ENCODE results near the gene SPRY1. TPM values are rescaled to one million over a fixed set of nuclear protein-coding genes. Genes with fewer than 3 reads are reported as not detected.

Gene SPRY1
- total RNA-seq, 1 experiment from 2014 or later, result 4.8 TPM

DNA sequence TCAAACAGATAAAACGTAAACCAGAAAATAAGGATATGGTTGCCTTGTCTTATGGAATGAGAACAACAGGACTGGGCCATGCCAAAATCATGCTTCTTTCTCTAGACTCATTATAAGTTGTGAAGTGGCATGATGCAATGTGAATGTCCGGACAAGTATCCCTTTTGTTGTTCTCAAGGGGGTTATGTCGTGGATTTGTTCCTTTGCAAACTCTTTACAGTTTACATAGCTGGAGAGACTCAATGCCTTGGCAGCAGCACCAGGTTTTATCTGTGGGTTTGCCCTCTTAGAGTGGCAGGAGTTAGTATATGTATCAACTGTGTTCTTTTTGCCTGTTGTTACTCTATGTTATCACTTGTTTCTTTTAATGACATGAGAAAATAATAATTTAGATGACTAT lies 41.4 kb downstream of the SPRY1 start:
- Histone ChIP-seq H2AFZ (ENCODE audit: low read depth, low read length, poor library complexity, severe bottlenecking) (no peak overlapping the region), H3K4me3 (replicated peaks in 1 of 2; ENCODE audit: low read depth in 1 of 2, low read length in 2 of 2) (no peak overlapping the region), H3K27ac (ENCODE audit: low read depth, low read length) (no peak overlapping the region), H3K9me3 (ENCODE audit: control insufficient read depth in 1 of 2, insufficient read depth in 1 of 2, low read depth in 1 of 2, low read length in 2 of 2) (no peaks in the 10 kb centered on the region), H3K9ac (ENCODE audit: low read length) (no peak overlapping the region), H3K27me3 (ENCODE audit: insufficient read depth, low read length) (no peaks in the 10 kb centered on the region), H3K4me1 (ENCODE audit: control insufficient read depth in 1 of 2, insufficient read depth in 2 of 2, low read length in 2 of 2) (no peaks in the 10 kb centered on the region), H4K20me1 (ENCODE audit: insufficient read depth) (no peaks in the 10 kb centered on the region), H3K79me2 (ENCODE audit: insufficient read depth, low read length) (no peaks in the 10 kb centered on the region), H3K9me2 (ENCODE audit: insufficient read depth) (no peaks in the 10 kb centered on the region), H3K4me2 (ENCODE audit: low read length) (no peak overlapping the region), H3K36me3 (ENCODE audit: control insufficient read depth in 1 of 2, insufficient read depth in 2 of 2, low read length in 2 of 2) (no peaks in the 10 kb centered on the region)
- ChIA-PET CTCF (no interaction called here), RAD21 (ENCODE audit: low non-redundant PET in 1 of 2, low total read pairs in 2 of 2, uncharacterized antibody in 2 of 2, unreplicated experiment in 2 of 2) (no interaction called here), POLR2A (no interaction called here)
- no TSS peak for BruUV-seq (replicated peaks)
- no peak for TF ChIP-seq POLR2AphosphoS5 (IDR thresholded peaks at IDR 0.05; ENCODE audit: low read depth, low read length)
- no peak for TF ChIP-seq YY1 (IDR thresholded peaks at IDR 0.05; ENCODE audit: extremely low read depth, insufficient replicate concordance, low read depth, low read length)
- TF ChIP-seq, protein P1, sequence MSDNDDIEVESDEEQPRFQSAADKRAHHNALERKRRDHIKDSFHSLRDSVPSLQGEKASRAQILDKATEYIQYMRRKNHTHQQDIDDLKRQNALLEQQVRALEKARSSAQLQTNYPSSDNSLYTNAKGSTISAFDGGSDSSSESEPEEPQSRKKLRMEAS (IDR thresholded peaks at IDR 0.05), result no peak
- no peak for TF ChIP-seq ZNF274 (IDR thresholded peaks at IDR 0.05; ENCODE audit: low read depth, low read length)
- TF ChIP-seq EZH2phosphoT487 (IDR thresholded peaks at IDR 0.05; ENCODE audit: borderline replicate concordance), result no peak
- TF ChIP-seq FOSL1 (IDR thresholded peaks at IDR 0.05; ENCODE audit: low read depth), result no peak
- TF ChIP-seq RAD21 (IDR thresholded peaks at IDR 0.05; ENCODE audit: low read depth), result no peak
- TF ChIP-seq, protein P2, sequence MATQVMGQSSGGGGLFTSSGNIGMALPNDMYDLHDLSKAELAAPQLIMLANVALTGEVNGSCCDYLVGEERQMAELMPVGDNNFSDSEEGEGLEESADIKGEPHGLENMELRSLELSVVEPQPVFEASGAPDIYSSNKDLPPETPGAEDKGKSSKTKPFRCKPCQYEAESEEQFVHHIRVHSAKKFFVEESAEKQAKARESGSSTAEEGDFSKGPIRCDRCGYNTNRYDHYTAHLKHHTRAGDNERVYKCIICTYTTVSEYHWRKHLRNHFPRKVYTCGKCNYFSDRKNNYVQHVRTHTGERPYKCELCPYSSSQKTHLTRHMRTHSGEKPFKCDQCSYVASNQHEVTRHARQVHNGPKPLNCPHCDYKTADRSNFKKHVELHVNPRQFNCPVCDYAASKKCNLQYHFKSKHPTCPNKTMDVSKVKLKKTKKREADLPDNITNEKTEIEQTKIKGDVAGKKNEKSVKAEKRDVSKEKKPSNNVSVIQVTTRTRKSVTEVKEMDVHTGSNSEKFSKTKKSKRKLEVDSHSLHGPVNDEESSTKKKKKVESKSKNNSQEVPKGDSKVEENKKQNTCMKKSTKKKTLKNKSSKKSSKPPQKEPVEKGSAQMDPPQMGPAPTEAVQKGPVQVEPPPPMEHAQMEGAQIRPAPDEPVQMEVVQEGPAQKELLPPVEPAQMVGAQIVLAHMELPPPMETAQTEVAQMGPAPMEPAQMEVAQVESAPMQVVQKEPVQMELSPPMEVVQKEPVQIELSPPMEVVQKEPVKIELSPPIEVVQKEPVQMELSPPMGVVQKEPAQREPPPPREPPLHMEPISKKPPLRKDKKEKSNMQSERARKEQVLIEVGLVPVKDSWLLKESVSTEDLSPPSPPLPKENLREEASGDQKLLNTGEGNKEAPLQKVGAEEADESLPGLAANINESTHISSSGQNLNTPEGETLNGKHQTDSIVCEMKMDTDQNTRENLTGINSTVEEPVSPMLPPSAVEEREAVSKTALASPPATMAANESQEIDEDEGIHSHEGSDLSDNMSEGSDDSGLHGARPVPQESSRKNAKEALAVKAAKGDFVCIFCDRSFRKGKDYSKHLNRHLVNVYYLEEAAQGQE (IDR thresholded peaks at IDR 0.05; ENCODE audit: low read depth), result no peak
- TF ChIP-seq EGR1 (IDR thresholded peaks at IDR 0.05; ENCODE audit: low read depth), result no peak
- TF ChIP-seq EZH2 (IDR thresholded peaks at IDR 0.05), result no peak
- no peak for TF ChIP-seq CBX3 (IDR thresholded peaks at IDR 0.05; ENCODE audit: low read depth)
- no peak for TF ChIP-seq CEBPB (IDR thresholded peaks at IDR 0.05; ENCODE audit: low read depth)
- TF ChIP-seq, protein P3, sequence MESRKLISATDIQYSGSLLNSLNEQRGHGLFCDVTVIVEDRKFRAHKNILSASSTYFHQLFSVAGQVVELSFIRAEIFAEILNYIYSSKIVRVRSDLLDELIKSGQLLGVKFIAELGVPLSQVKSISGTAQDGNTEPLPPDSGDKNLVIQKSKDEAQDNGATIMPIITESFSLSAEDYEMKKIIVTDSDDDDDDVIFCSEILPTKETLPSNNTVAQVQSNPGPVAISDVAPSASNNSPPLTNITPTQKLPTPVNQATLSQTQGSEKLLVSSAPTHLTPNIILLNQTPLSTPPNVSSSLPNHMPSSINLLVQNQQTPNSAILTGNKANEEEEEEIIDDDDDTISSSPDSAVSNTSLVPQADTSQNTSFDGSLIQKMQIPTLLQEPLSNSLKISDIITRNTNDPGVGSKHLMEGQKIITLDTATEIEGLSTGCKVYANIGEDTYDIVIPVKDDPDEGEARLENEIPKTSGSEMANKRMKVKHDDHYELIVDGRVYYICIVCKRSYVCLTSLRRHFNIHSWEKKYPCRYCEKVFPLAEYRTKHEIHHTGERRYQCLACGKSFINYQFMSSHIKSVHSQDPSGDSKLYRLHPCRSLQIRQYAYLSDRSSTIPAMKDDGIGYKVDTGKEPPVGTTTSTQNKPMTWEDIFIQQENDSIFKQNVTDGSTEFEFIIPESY (IDR thresholded peaks at IDR 0.05; ENCODE audit: extremely low read depth, insufficient replicate concordance, low read length), result no peak
- no peak for TF ChIP-seq TCF7L2 (IDR thresholded peaks at IDR 0.05; ENCODE audit: borderline replicate concordance, extremely low read depth, insufficient read depth, insufficient read length)
- no peak for TF ChIP-seq SP1 (IDR thresholded peaks at IDR 0.05; ENCODE audit: low read depth)
- TF ChIP-seq SIN3A (IDR thresholded peaks at IDR 0.05; ENCODE audit: low read depth), result no peak
- intact Hi-C loops (cut with micrococcal nuclease), result no loop called here
- DNase-seq (ENCODE audit: low read depth, low spot score) (no peak), ATAC-seq (no peak)
